ENCODE measurements around the gene CD7.

CD7 gene

GRCh38 chr17:82358465-82359350, 41.3 kb upstream of the CD7 start, which contains the start of gene TEX19:
TSS of gene TEX19 (plus strand) at chr17:82359247. CDS start at chr17:82362151, 2,904 bp downstream.
- Histone ChIP-seq H3K4me3 (ENCODE audit: low read depth, low read length) (no peak within 1 kb of the TSS), H3K27ac (no peak within 1 kb of the TSS), H3K36me3 (replicated peaks) (no peaks in the 10 kb centered on the region), H3K27me3 (replicated peaks) (no peaks in the 10 kb centered on the region)
- TF ChIP-seq CTCF (IDR thresholded peaks at IDR 0.05; ENCODE audit: low read depth, low read length, missing control alignments): no peak
- in situ Hi-C loops (cut with HindIII; ENCODE audit: low pct_ligation_motif_present, low sequenced_read_pairs): no loop called here
- no peak for DNase-seq

- Histone ChIP-seq H3K27me3 (replicated peaks) (no peaks in the 10 kb centered on the region), H3K4me3 (ENCODE audit: low read depth, low read length) (no peak overlapping the region), H3K36me3 (replicated peaks) (no peaks in the 10 kb centered on the region), H3K27ac (no peak overlapping the region)
- in situ Hi-C loops (cut with HindIII; ENCODE audit: low pct_ligation_motif_present, low sequenced_read_pairs): no loop called here
- DNase-seq: no peak
- TF ChIP-seq CTCF (IDR thresholded peaks at IDR 0.05; ENCODE audit: low read depth, low read length, missing control alignments): no peak
Measured at GRCh38 chr17:82357394-82357793, 40.0 kb upstream of the CD7 start.

- Histone ChIP-seq H3K27me3 (replicated peaks) (no peaks in the 10 kb centered on the region), H3K27ac (no peak overlapping the region), H3K36me3 (replicated peaks) (no peaks in the 10 kb centered on the region), H3K4me3 (ENCODE audit: low read depth, low read length) (no peak overlapping the region)
- TF ChIP-seq CTCF (IDR thresholded peaks at IDR 0.05; ENCODE audit: low read depth, low read length, missing control alignments): no peak
- in situ Hi-C loops (cut with HindIII; ENCODE audit: low pct_ligation_motif_present, low sequenced_read_pairs): no loop called here
- no peak for DNase-seq
Measured at GRCh38 chr17:82356845-82357355, 39.5 kb upstream of the CD7 start.

DNA sequence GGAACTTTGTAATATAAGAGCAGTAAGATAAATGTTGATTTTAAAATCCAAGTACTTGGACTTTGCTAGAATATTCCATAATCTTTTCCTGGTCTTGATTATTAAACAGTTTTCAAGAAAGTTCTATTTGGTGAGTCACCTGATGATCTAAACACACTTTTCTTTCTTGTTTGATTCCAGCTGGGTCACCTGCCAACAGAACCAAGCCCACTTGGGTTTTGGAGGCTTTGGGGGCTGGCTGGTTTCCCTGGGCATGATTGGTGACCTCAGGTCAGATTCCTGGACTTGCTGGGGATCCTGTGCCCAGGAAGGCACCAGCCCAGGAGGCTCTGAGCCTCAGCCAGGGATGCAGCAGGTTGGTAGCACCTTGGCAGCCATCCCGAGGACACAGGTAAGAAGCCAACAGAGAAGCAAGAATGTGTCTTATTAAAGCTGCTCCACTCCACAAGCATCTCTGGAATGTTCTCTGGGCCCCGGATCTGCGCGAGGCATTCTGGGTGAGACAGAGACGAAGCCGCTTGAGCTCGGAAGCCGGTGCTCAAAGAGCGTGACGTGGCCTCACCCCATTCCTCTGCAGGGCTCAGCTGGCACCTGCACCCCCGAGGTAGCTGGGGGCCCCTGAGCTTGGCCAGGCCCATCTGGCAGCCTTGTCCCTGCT, 38.5 kb upstream of the CD7 start:
- no peak for TF ChIP-seq CTCF (IDR thresholded peaks at IDR 0.05; ENCODE audit: low read depth, low read length, missing control alignments)
- Histone ChIP-seq H3K27ac (no peak overlapping the region), H3K36me3 (replicated peaks) (no peaks in the 10 kb centered on the region), H3K27me3 (replicated peaks) (no peaks in the 10 kb centered on the region), H3K4me3 (ENCODE audit: low read depth, low read length) (no peak overlapping the region)
- no peak for DNase-seq
- in situ Hi-C loops (cut with HindIII; ENCODE audit: low pct_ligation_motif_present, low sequenced_read_pairs): no loop called here

DNA sequence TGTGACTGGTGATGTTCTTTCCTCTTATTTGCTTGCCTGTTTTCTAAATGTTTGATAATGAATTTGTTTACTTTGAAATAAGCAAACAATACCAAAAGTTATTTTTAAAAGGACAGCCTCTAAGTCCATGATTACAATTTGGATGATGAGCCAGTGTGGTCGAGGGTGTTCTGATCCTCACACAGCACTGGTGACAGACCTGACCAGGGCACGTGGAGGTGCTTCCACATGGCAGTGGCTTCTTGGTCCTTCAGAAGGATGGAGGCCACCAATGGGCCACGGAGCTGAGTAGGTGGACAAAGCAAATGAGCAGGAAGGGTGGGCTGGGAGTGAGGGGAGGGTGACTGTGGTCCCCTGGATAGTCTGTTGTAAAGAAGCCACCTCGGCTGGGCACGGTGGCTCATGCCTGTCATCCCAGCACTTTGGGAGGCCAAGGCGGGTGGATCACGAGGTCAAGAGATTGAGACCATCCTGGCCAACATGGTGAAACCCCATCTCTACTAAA, 37.4 kb upstream of the CD7 start:
- in situ Hi-C loops (cut with HindIII; ENCODE audit: low pct_ligation_motif_present, low sequenced_read_pairs): no loop called here
- TF ChIP-seq CTCF (IDR thresholded peaks at IDR 0.05; ENCODE audit: low read depth, low read length, missing control alignments): no peak
- no peak for DNase-seq

More for the DNA sequence above, 37.4 kb upstream of the CD7 start:
- no peak overlapping the region for H3K27ac ChIP-seq
- H3K36me3 ChIP-seq (replicated peaks): no peaks in the 10 kb centered on the region
- no peak overlapping the region for H3K4me3 ChIP-seq (ENCODE audit: low read depth, low read length)
- H3K27me3 ChIP-seq (replicated peaks): no peaks in the 10 kb centered on the region
